HCT116 (cell line): ENCODE measurements around the gene XPO1. TPM values are rescaled to one million over a fixed set of nuclear protein-coding genes. Genes with fewer than 3 reads are reported as not detected.

ENCODE experiments used
- ATAC-seq: fragments of 200-7000 bp; cut with Tn5 transposase; 2 replicates; pipeline ENCODE4 v1.9.1; 2020; ENCODE audit warnings: mild to moderate bottlenecking, moderate library complexity
- BruUV-seq: library from RNA; stranded (reverse); fragments of 400-500 nt; replicated peaks from 2 replicates; lab custom pipeline; 2021; lab: Mats Ljungman, UMichigan
- CTCF ChIA-PET: fragments of 300-600 bp; sonication (Branson Sonifier 250); formaldehyde crosslinking; loops from one replicate; lab custom pipeline; 2021; ENCODE audit warnings: antibody characterized with exemption; lab: Charles Lee
- POLR2A ChIA-PET: fragments of 300-600, 350-600 bp; sonication (Branson Sonifier 250); formaldehyde crosslinking; loops from one replicate; lab custom pipeline; 2021; ENCODE audit warnings: antibody characterized with exemption; lab: Charles Lee
- RAD21 ChIA-PET, 2 experiments: fragments of 300-600 bp; sonication (Branson Sonifier 250); formaldehyde crosslinking; loops; one replicate each; lab custom pipeline; 2023; ENCODE audit warnings: low total read pairs in 2 of 2; ENCODE audit not compliant: uncharacterized antibody in 2 of 2, unreplicated experiment in 2 of 2, low non-redundant PET in 1 of 2; lab: Charles Lee
- DNase-seq: peaks from one replicate; pipeline ENCODE4 v3.0.0-alpha.2; 2010; ENCODE audit warnings: low read depth, low spot score
- H2AFZ ChIP-seq: fragments of 200-600 bp; shearing (Covaris generic), sonication (generic); 2 replicates; pipeline ENCODE4 v1.6.1; 2017; ENCODE audit warnings: low read depth, mixed run types, mixed read lengths, antibody characterized with exemption, low read length; ENCODE audit not compliant: poor library complexity, severe bottlenecking
- H3K27ac ChIP-seq: 2 replicates; pipeline ENCODE4 v1.5.1; 2012; ENCODE audit warnings: low read depth, low read length
- H3K27me3 ChIP-seq: fragments of 200-600 bp; sonication (generic); 2 replicates; pipeline ENCODE4 v1.6.1; 2016; ENCODE audit warnings: mixed run types, low read length, mixed read lengths; ENCODE audit not compliant: insufficient read depth
- H3K36me3 ChIP-seq, 2 experiments: fragments of 200-500 bp in 1 of 2; fragments of 200-600 bp in 1 of 2; sonication (Bioruptor generic) in 1 of 2; sonication (generic) in 1 of 2; 2 replicates each; pipeline versions ENCODE4 v1.5.1 to v1.6.1; 2014 to 2016; ENCODE audit warnings: low read length in 2 of 2, inconsistent platforms in 1 of 2, mixed read lengths in 1 of 2, mixed run types in 1 of 2; ENCODE audit not compliant: insufficient read depth in 2 of 2, control insufficient read depth in 1 of 2
- H3K4me1 ChIP-seq, 2 experiments: fragments of 200-600 bp in 1 of 2; sonication (generic) in 1 of 2; 2 replicates each; pipeline versions ENCODE4 v1.5.1 to v1.6.1; 2012 to 2017; ENCODE audit warnings: low read length in 2 of 2, inconsistent platforms in 1 of 2, mild to moderate bottlenecking in 1 of 2, mixed read lengths in 1 of 2, mixed run types in 1 of 2, moderate library complexity in 1 of 2; ENCODE audit not compliant: insufficient read depth in 2 of 2, control insufficient read depth in 1 of 2
- H3K4me2 ChIP-seq: fragments of 200-600 bp; sonication (generic); 2 replicates; pipeline ENCODE4 v1.6.1; 2017; ENCODE audit warnings: mixed run types, low read length, mixed read lengths
- H3K4me3 ChIP-seq, 2 experiments: fragments of 200-600 bp in 1 of 2; sonication (generic) in 1 of 2; replicated peaks in 1 of 2; 2 replicates each; pipeline ENCODE4 v1.5.1; 2011 to 2016; ENCODE audit warnings: low read length in 2 of 2, control low read depth in 1 of 2, low read depth in 1 of 2, mild to moderate bottlenecking in 1 of 2, mixed read lengths in 1 of 2, mixed run types in 1 of 2
- H3K79me2 ChIP-seq: fragments of 200-600 bp; sonication (generic); 2 replicates; pipeline ENCODE4 v1.6.1; 2017; ENCODE audit warnings: mild to moderate bottlenecking, mixed run types, low read length, moderate library complexity, mixed read lengths; ENCODE audit not compliant: insufficient read depth
- H3K9ac ChIP-seq: fragments of 200-600 bp; sonication (generic); 2 replicates; pipeline ENCODE4 v1.6.1; 2016; ENCODE audit warnings: low read length, mixed read lengths
- H3K9me2 ChIP-seq: fragments of 200-600 bp; sonication (generic), shearing (Covaris generic); 2 replicates; pipeline ENCODE4 v1.6.1; 2017; ENCODE audit warnings: mixed run types, mild to moderate bottlenecking, moderate library complexity; ENCODE audit not compliant: insufficient read depth
- H3K9me3 ChIP-seq, 2 experiments: fragments of 200-500 bp in 1 of 2; fragments of 200-600 bp in 1 of 2; sonication (Bioruptor generic) in 1 of 2; sonication (generic) in 1 of 2; 2 replicates each; pipeline ENCODE4 v1.6.1; 2014 to 2017; ENCODE audit warnings: low read length in 2 of 2, mixed read lengths in 2 of 2, inconsistent platforms in 1 of 2, low read depth in 1 of 2, mild to moderate bottlenecking in 1 of 2, mixed run types in 1 of 2, moderate library complexity in 1 of 2; ENCODE audit not compliant: control insufficient read depth in 1 of 2, insufficient read depth in 1 of 2
- H4K20me1 ChIP-seq: fragments of 200-600 bp; sonication (generic), shearing (Covaris generic); 2 replicates; pipeline ENCODE4 v1.6.1; 2017; ENCODE audit warnings: mixed run types, mild to moderate bottlenecking, moderate library complexity; ENCODE audit not compliant: insufficient read depth
- CBX3 ChIP-seq: IDR thresholded peaks from 2 replicates; pipeline ENCODE4 v1.6.1; 2012; ENCODE audit warnings: low read depth
- EZH2phosphoT487 ChIP-seq: fragments of 200-600 bp; IDR thresholded peaks from 2 replicates; pipeline ENCODE4 v1.6.1; 2018; ENCODE audit warnings: antibody characterized with exemption, borderline replicate concordance
- JUND ChIP-seq: IDR thresholded peaks from 2 replicates; pipeline ENCODE4 v1.6.1; 2012
- POLR2A ChIP-seq: IDR thresholded peaks from 2 replicates; pipeline ENCODE4 v1.7.0; 2011; ENCODE audit warnings: borderline replicate concordance; ENCODE audit not compliant: insufficient read depth, insufficient read length; ENCODE audit errors: extremely low read depth
- RAD21 ChIP-seq: IDR thresholded peaks from 2 replicates; pipeline ENCODE4 v1.6.1; 2012; ENCODE audit warnings: low read depth, mild to moderate bottlenecking
- SP1 ChIP-seq: IDR thresholded peaks from 2 replicates; pipeline ENCODE4 v1.6.1; 2012; ENCODE audit warnings: low read depth
- SRF ChIP-seq: IDR thresholded peaks from 2 replicates; pipeline ENCODE4 v1.6.1; 2012; ENCODE audit warnings: low read depth
- YY1 ChIP-seq: IDR thresholded peaks from 2 replicates; pipeline ENCODE4 v1.6.1; 2011; ENCODE audit warnings: low read length, low read depth, moderate library complexity, mild to moderate bottlenecking; ENCODE audit not compliant: insufficient replicate concordance; ENCODE audit errors: extremely low read depth
- ZNF274 ChIP-seq: fragments of 200-500 bp; sonication (Bioruptor generic); IDR thresholded peaks from 2 replicates; pipeline ENCODE4 v1.6.1; 2014; ENCODE audit warnings: mild to moderate bottlenecking, low read depth, low read length, inconsistent platforms
- intact Hi-C: fragments of 100-400 bp; cut with micrococcal nuclease; formaldehyde crosslinking; loops from 2 replicates; pipeline ENCODE4 v1.10.0; 2022
- total RNA-seq: library from RNA; stranded (reverse); gene quantifications from one replicate; pipeline ENCODE4 v1.2.1, GENCODE V29; 2021; ENCODE audit not compliant: unreplicated experiment
- TF ChIP-seq, protein P1 (sequence below): IDR thresholded peaks from 2 replicates; pipeline ENCODE4 v1.6.1; 2011; ENCODE audit warnings: mild to moderate bottlenecking, low read length, moderate library complexity; ENCODE audit not compliant: insufficient replicate concordance; ENCODE audit errors: extremely low read depth
- TF ChIP-seq, protein P2 (sequence below), 3 experiments: fragments of 200-600 bp in 1 of 3; sonication (generic) in 1 of 3; IDR thresholded peaks in 2 of 3; conservative IDR thresholded peaks in 1 of 3; 2 replicates each; pipeline ENCODE4 v1.5.1; 2012 to 2017; ENCODE audit warnings: low read depth in 2 of 3, low read length in 2 of 3, antibody characterized with exemption in 1 of 3, borderline replicate concordance in 1 of 3, control low read depth in 1 of 3, mild to moderate bottlenecking in 1 of 3, mixed read lengths in 1 of 3, mixed run types in 1 of 3, moderate library complexity in 1 of 3; ENCODE audit not compliant: insufficient read depth in 1 of 3

The XPO1 gene
- total RNA-seq, 1 experiment from 2014 or later, result 184 TPM

DNA sequence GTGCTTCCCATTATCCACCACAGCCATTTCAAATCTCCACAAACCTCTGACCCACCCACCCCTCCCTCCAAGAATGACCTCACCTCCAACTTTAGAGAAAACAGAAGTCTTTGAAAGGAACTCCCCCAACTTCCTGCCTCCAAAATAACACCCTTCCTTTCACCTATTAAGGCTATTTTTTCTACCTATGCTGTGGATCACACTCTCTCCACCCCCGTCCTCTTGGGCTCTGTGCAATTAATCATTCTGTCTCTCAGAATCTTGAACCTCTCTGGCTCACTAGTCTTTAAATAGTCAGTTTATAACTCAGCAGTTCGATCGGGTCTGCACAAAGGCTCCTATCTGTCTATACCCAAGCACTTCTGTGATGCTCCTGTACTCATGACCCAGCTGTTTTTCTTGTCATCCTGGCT lies 37.3 kb upstream of the XPO1 start:
- CTCF ChIA-PET, result no interaction called here
- POLR2A ChIA-PET, result no interaction called here
- Histone ChIP-seq H3K9ac (no peak overlapping the region), H4K20me1 (no peaks in the 10 kb centered on the region), H3K27me3 (no peaks in the 10 kb centered on the region), H3K79me2 (no peaks in the 10 kb centered on the region), H3K4me1 (no peaks in the 10 kb centered on the region), H3K9me3 (no peaks in the 10 kb centered on the region), H3K27ac (no peak overlapping the region), H3K9me2 (no peaks in the 10 kb centered on the region), H3K4me2 (no peak overlapping the region), H3K36me3 (no peaks in the 10 kb centered on the region), H2AFZ (no peak overlapping the region), H3K4me3 (no peak overlapping the region)
- RAD21 ChIA-PET, result no interaction called here
- DNase-seq (no peak), ATAC-seq (no peak)
- no peak for TF ChIP-seq POLR2A
- no peak for TF ChIP-seq ZNF274
- TF ChIP-seq JUND, result no peak
- no peak for TF ChIP-seq YY1
- TF ChIP-seq, protein P1, sequence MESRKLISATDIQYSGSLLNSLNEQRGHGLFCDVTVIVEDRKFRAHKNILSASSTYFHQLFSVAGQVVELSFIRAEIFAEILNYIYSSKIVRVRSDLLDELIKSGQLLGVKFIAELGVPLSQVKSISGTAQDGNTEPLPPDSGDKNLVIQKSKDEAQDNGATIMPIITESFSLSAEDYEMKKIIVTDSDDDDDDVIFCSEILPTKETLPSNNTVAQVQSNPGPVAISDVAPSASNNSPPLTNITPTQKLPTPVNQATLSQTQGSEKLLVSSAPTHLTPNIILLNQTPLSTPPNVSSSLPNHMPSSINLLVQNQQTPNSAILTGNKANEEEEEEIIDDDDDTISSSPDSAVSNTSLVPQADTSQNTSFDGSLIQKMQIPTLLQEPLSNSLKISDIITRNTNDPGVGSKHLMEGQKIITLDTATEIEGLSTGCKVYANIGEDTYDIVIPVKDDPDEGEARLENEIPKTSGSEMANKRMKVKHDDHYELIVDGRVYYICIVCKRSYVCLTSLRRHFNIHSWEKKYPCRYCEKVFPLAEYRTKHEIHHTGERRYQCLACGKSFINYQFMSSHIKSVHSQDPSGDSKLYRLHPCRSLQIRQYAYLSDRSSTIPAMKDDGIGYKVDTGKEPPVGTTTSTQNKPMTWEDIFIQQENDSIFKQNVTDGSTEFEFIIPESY, result no peak
- TF ChIP-seq EZH2phosphoT487, result no peak
- TF ChIP-seq CBX3, result no peak
- TF ChIP-seq, protein P2, sequence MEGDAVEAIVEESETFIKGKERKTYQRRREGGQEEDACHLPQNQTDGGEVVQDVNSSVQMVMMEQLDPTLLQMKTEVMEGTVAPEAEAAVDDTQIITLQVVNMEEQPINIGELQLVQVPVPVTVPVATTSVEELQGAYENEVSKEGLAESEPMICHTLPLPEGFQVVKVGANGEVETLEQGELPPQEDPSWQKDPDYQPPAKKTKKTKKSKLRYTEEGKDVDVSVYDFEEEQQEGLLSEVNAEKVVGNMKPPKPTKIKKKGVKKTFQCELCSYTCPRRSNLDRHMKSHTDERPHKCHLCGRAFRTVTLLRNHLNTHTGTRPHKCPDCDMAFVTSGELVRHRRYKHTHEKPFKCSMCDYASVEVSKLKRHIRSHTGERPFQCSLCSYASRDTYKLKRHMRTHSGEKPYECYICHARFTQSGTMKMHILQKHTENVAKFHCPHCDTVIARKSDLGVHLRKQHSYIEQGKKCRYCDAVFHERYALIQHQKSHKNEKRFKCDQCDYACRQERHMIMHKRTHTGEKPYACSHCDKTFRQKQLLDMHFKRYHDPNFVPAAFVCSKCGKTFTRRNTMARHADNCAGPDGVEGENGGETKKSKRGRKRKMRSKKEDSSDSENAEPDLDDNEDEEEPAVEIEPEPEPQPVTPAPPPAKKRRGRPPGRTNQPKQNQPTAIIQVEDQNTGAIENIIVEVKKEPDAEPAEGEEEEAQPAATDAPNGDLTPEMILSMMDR (IDR thresholded peaks at IDR 0.05 in 2 of 3, conservative IDR thresholded peaks at IDR 0.05 in 1 of 3; ENCODE audit: borderline replicate concordance in 1 of 3, insufficient read depth in 1 of 3, low read depth in 2 of 3, low read length in 2 of 3), result no peak
- TF ChIP-seq RAD21, result no peak
- no peak for TF ChIP-seq SRF
- no peak for TF ChIP-seq SP1
- intact Hi-C loops, result no loop called here
- BruUV-seq, result no TSS peak
